Measurements from ENCODE around the gene THRB.

THRB gene

GRCh38 chr3:24302396-24302795 lies 192.3 kb downstream of the THRB start:
- Histone ChIP-seq H3K27me3 (replicated peaks; ENCODE audit: control insufficient read depth, insufficient read depth, low read length) (no peaks in the 10 kb centered on the region), H3K36me3 (ENCODE audit: control insufficient read depth, insufficient read depth, low read length) (no peaks in the 10 kb centered on the region), H3K4me3 (replicated peaks; ENCODE audit: low read depth, low read length) (no peak overlapping the region)
- no peak for TF ChIP-seq CTCF (IDR thresholded peaks at IDR 0.05; ENCODE audit: insufficient read depth, low read length, poor library complexity, severe bottlenecking)
- DNase-seq (ENCODE audit: extremely low read depth, insufficient read length), result no peak

- no peaks in the 10 kb centered on the region for H3K36me3 ChIP-seq (ENCODE audit: control insufficient read depth, insufficient read depth, low read length)
- no peak overlapping the region for H3K4me3 ChIP-seq (replicated peaks; ENCODE audit: low read depth, low read length)
- no peak for TF ChIP-seq CTCF (IDR thresholded peaks at IDR 0.05; ENCODE audit: insufficient read depth, low read length, poor library complexity, severe bottlenecking)
- no peaks in the 10 kb centered on the region for H3K27me3 ChIP-seq (replicated peaks; ENCODE audit: control insufficient read depth, insufficient read depth, low read length)
- DNase-seq (ENCODE audit: extremely low read depth, insufficient read length), result no peak
Measured at GRCh38 chr3:24300949-24301348, 193.7 kb downstream of the THRB start.

GRCh38 chr3:24299806-24300626 lies 194.6 kb downstream of the THRB start:
- TF ChIP-seq CTCF (IDR thresholded peaks at IDR 0.05; ENCODE audit: insufficient read depth, low read length, poor library complexity, severe bottlenecking), result no peak
- no peak for DNase-seq (ENCODE audit: extremely low read depth, insufficient read length)
- H3K36me3 ChIP-seq (ENCODE audit: control insufficient read depth, insufficient read depth, low read length), result no peaks in the 10 kb centered on the region
- H3K4me3 ChIP-seq (replicated peaks; ENCODE audit: low read depth, low read length), result no peak overlapping the region
- no peaks in the 10 kb centered on the region for H3K27me3 ChIP-seq (replicated peaks; ENCODE audit: control insufficient read depth, insufficient read depth, low read length)

- DNase-seq (ENCODE audit: extremely low read depth, insufficient read length), result no peak
- Histone ChIP-seq H3K4me3 (replicated peaks; ENCODE audit: low read depth, low read length) (no peak overlapping the region), H3K36me3 (ENCODE audit: control insufficient read depth, insufficient read depth, low read length) (no peaks in the 10 kb centered on the region), H3K27me3 (replicated peaks; ENCODE audit: control insufficient read depth, insufficient read depth, low read length) (no peaks in the 10 kb centered on the region)
- no peak for TF ChIP-seq CTCF (IDR thresholded peaks at IDR 0.05; ENCODE audit: insufficient read depth, low read length, poor library complexity, severe bottlenecking)
Measured at GRCh38 chr3:24299246-24299805, 195.3 kb downstream of the THRB start.

GRCh38 chr3:24296441-24297205 lies 198.0 kb downstream of the THRB start:
- Histone ChIP-seq H3K36me3 (ENCODE audit: control insufficient read depth, insufficient read depth, low read length) (no peaks in the 10 kb centered on the region), H3K27me3 (replicated peaks; ENCODE audit: control insufficient read depth, insufficient read depth, low read length) (no peaks in the 10 kb centered on the region), H3K4me3 (replicated peaks; ENCODE audit: low read depth, low read length) (no peak overlapping the region)
- DNase-seq (ENCODE audit: extremely low read depth, insufficient read length), result no peak
- no peak for TF ChIP-seq CTCF (IDR thresholded peaks at IDR 0.05; ENCODE audit: insufficient read depth, low read length, poor library complexity, severe bottlenecking)

All from GM06990 (cell line).